GM12878 (cell line): ENCODE measurements around the gene BNIP5. TPM values are rescaled to one million over a fixed set of nuclear protein-coding genes. Genes with fewer than 3 reads are reported as not detected.

Experiments used
- BCL3 ChIP-seq: IDR thresholded peaks from 2 replicates; pipeline ENCODE4 v1.6.1; 2011; ENCODE audit warnings: borderline replicate concordance, low read depth, mild to moderate bottlenecking, moderate library complexity, low read length; ENCODE audit not compliant: insufficient read depth, poor library complexity, severe bottlenecking
- BHLHE40 ChIP-seq, 2 experiments: fragments of 450-650 bp in 1 of 2; IDR thresholded peaks; 2 replicates each; pipeline ENCODE4 v1.6.1; 2011 to 2017; ENCODE audit warnings: low read depth in 2 of 2, borderline replicate concordance in 1 of 2, improper control_type of control experiment in 1 of 2, low read length in 1 of 2, mild to moderate bottlenecking in 1 of 2
- EP300 ChIP-seq, 2 experiments: fragments of 150-350 bp in 1 of 2; IDR thresholded peaks; 2 replicates each; pipeline ENCODE4 v1.6.1; 2011 to 2012; ENCODE audit warnings: low read depth in 2 of 2, low read length in 2 of 2, borderline replicate concordance in 1 of 2, improper control_type of control experiment in 1 of 2, inconsistent platforms in 1 of 2; ENCODE audit not compliant: control insufficient read depth in 1 of 2
- ESRRA ChIP-seq: IDR thresholded peaks from 2 replicates; pipeline ENCODE4 v1.6.1; 2012; ENCODE audit warnings: mild to moderate bottlenecking, low read length, improper control_type of control experiment
- FOS ChIP-seq: IDR thresholded peaks from 3 replicates; pipeline ENCODE4 v1.6.1; 2011; ENCODE audit warnings: borderline replicate concordance; ENCODE audit not compliant: insufficient read length; ENCODE audit errors: extremely low read depth
- KAT2A ChIP-seq: conservative IDR thresholded peaks from 2 replicates; pipeline ENCODE4 v1.6.1; 2011; ENCODE audit warnings: low read depth, low read length; ENCODE audit not compliant: control insufficient read depth
- MLLT1 ChIP-seq: fragments of 450-650 bp; IDR thresholded peaks from 2 replicates; pipeline ENCODE4 v1.6.1; 2016; ENCODE audit warnings: mild to moderate bottlenecking
- NFXL1 ChIP-seq: fragments of 450-650 bp; IDR thresholded peaks from 2 replicates; pipeline ENCODE4 v1.6.1; 2017; ENCODE audit warnings: antibody characterized with exemption, mild to moderate bottlenecking, borderline replicate concordance
- NFYB ChIP-seq: IDR thresholded peaks from 2 replicates; pipeline ENCODE4 v1.6.1; 2011; ENCODE audit warnings: low read depth, mild to moderate bottlenecking, low read length, improper control_type of control experiment, moderate library complexity; ENCODE audit not compliant: insufficient read depth
- NR2F1 ChIP-seq: fragments of 450-650 bp; conservative IDR thresholded peaks from 2 replicates; pipeline ENCODE4 v1.6.1; 2017; ENCODE audit warnings: mild to moderate bottlenecking
- RCOR1 ChIP-seq: conservative IDR thresholded peaks from 2 replicates; pipeline ENCODE4 v1.6.1; 2012; ENCODE audit warnings: low read depth, low read length, improper control_type of control experiment
- RUNX3 ChIP-seq: IDR thresholded peaks from 2 replicates; pipeline ENCODE4 v1.6.1; 2012; ENCODE audit warnings: low read length, inconsistent platforms
- SMAD5 ChIP-seq: IDR thresholded peaks from 2 replicates; pipeline ENCODE4 v1.6.1; 2016; ENCODE audit warnings: antibody characterized with exemption, low read depth
- SREBF1 ChIP-seq: IDR thresholded peaks from 2 replicates; pipeline ENCODE4 v1.6.1; 2012; ENCODE audit warnings: mild to moderate bottlenecking, low read length
- SUPT20H ChIP-seq: IDR thresholded peaks from 2 replicates; pipeline ENCODE4 v1.6.1; 2011; ENCODE audit warnings: low read depth, mild to moderate bottlenecking, low read length, moderate library complexity, borderline replicate concordance; ENCODE audit not compliant: control insufficient read depth
- TARDBP ChIP-seq: IDR thresholded peaks from 2 replicates; pipeline ENCODE4 v1.6.1; 2016; ENCODE audit warnings: borderline replicate concordance
- USF1 ChIP-seq: IDR thresholded peaks from 2 replicates; pipeline ENCODE4 v1.6.1; 2011; ENCODE audit warnings: borderline replicate concordance, low read depth, mild to moderate bottlenecking, moderate library complexity, mixed read lengths, low read length; ENCODE audit not compliant: insufficient read depth; ENCODE audit errors: extremely low read length
- ZBTB33 ChIP-seq: fragments of 450-650 bp; IDR thresholded peaks from 2 replicates; pipeline ENCODE4 v1.6.1; 2017; ENCODE audit warnings: mild to moderate bottlenecking
- ZBTB40 ChIP-seq: fragments of 450-650 bp; IDR thresholded peaks from 2 replicates; pipeline ENCODE4 v1.6.1; 2016; ENCODE audit warnings: mild to moderate bottlenecking, moderate library complexity, borderline replicate concordance
- ZNF274 ChIP-seq: IDR thresholded peaks from one replicate; pipeline ENCODE4 v1.8.0; 2011; ENCODE audit not compliant: insufficient read length, insufficient read depth
- polyA plus RNA-seq, 11 experiments: library from polyadenylated mRNA; depleted of rRNA in 4 of 11; unstranded in 6 of 11; stranded (reverse) in 5 of 11; fragments of >200 nt; fragmentation: Nextera tagmentation in 4 of 11; fragmentation: Illumina TruSeq in 1 of 11; extraction: Ambion mirVana in 4 of 11; extraction: Trizol in 1 of 11; gene quantifications; 1 replicate in 1 of 11; 2 replicates in 10 of 11; pipeline versions ENCODE4 v1.2.1 to v1.2.3, GENCODE V29; 2011 to 2016; ENCODE audit warnings: inconsistent platforms in 2 of 11, missing spikeins in 2 of 11, low read depth in 1 of 11
- total RNA-seq, 4 experiments: library from RNA; depleted of rRNA in 3 of 4; stranded (reverse); fragments of >200 nt in 3 of 4; fragmentation: Illumina TruSeq in 1 of 4; extraction: Trizol in 1 of 4; gene quantifications; 2 replicates each; pipeline versions ENCODE4 v1.2.1 to v1.2.3, GENCODE V29; 2013 to 2021

BNIP5 gene
- total and polyA plus RNA-seq, 10 of the 15 experiments (the other 5 are each of a cell fraction or from before 2014, with no cell fraction given): 0.02 to 0.68 (median 0.05) TPM; not detected in 2

GRCh38 chr6:36357872-36358225 lies 21.2 kb upstream of the BNIP5 start (continued):
- no peak for TF ChIP-seq ZNF274
- no peak for TF ChIP-seq SUPT20H
- no peak for TF ChIP-seq RCOR1
- TF ChIP-seq EP300 (IDR thresholded peaks at IDR 0.05; ENCODE audit: borderline replicate concordance in 1 of 2, control insufficient read depth in 1 of 2, low read depth in 2 of 2, low read length in 2 of 2): no peak; a peak in 3 of 4 replicates
- no peak for TF ChIP-seq NFXL1
- peak; percentile 61; the same call in 1 of the 2 replicates for TF ChIP-seq ZBTB40
- TF ChIP-seq ZBTB33: no peak
- peak; percentile 84 for TF ChIP-seq MLLT1
- TF ChIP-seq KAT2A: no peak
- TF ChIP-seq BHLHE40 (IDR thresholded peaks at IDR 0.05; ENCODE audit: borderline replicate concordance in 1 of 2, low read depth in 2 of 2, low read length in 1 of 2): peak in 1 of 2 experiments; percentile 85; a peak in 2 of 4 replicates
- no peak for TF ChIP-seq NFYB
- no peak for TF ChIP-seq TARDBP
- no peak for TF ChIP-seq FOS
- no peak for TF ChIP-seq ESRRA
- TF ChIP-seq RUNX3: peak; percentile 92
- no peak for TF ChIP-seq BCL3
- no peak for TF ChIP-seq USF1
- TF ChIP-seq NR2F1: no peak
- no peak for TF ChIP-seq SMAD5
- no peak for TF ChIP-seq SREBF1
